ENCODE data around the gene RHOC.
"Not testable (repeated sequence)": the region's sequence is repeated elsewhere in the genome, so short reads cannot be mapped to it uniquely, and the experiment has no call there.

The RHOC gene

GRCh38 chr1:112706505-112707220 is at the start of gene RHOC:
Gene RHOC, minus strand, starts transcription at chr1:112707127. Its CDS starts 3,328 bp downstream, at chr1:112703799.
- DNase-seq = no peak

DNA sequence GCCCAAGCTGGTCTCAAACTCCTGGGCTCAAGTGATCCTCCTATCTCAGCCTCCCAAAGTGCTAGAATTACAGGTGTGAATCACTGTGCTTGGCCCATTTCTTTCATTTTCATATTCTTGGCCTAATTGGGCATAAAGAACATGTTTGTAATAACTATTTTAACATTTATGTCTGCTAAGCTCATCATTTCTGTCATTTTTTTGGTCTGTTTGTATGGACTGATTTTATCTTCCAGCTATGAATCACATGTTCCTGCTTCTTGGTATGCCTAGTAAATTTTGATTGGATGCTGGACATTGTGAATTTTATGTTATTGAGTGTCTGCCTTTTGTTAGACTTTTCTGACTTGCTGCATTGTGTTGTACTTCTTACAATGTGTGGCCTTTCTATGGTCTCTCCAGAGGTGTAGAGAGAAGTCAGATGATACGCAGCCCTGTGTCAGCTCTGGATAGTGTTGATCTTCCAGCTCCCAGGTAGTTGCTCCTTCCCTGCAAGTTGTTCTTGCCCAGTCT is 47.2 kb upstream of the RHOC start:
- DNase-seq = no peak

DNA sequence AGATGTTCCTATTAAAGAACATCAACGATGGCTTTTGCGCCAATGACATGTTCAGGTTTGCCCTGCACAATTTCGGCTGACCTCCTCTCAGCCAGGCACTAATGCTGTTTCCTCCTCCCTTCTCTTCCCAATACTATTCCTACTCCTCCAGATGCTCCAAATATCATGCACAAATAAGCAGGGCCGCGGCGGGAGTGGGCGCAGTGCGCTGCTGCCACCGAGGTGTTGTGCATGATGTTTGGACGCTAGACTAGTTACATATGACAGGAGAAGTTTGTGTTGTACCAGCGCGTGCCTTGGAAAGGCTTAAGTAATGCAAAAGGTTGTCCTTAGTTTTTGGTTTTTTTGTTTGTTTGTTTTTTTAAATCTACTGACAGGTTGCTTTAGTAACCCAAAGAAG is 41.5 kb upstream of the RHOC start:
- no peak for DNase-seq

DNA sequence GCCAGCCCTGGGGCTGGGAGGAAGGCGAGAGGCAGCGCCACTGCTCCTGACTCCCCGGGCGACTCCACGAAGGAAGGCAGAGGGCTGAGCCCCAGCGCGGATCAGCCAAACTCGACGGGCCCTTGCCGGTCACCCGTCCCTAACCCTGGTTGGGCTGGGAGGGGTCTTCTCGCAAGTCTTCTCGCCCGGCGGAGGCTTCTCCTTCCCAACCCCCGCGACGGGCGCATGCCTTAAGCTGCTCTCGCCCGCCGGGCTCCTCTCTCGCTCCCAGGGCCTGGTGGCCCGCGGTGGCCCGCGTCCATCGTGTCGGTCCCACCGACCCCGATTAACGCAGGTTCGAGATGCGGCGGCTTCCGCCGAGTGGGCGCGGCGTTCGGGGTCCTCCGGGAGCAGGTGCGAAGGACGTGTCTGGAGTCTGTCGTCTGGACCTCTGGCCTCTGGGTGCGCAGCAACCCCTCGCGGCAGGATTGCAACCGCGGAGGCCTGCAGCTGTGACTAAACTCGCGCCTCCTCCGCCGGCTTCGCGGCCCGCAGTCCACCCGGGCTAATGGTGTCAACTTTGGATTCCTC is 37.2 kb upstream of the RHOC start:
- no peak for DNase-seq

- DNase-seq = no peak
These were observed 36.5 kb upstream of the RHOC start for GRCh38 chr1:112743174-112744008.

- no peak for DNase-seq
These were observed 30.6 kb upstream of the RHOC start for GRCh38 chr1:112737573-112737972.

- no peak for DNase-seq
These were observed 28.8 kb upstream of the RHOC start for GRCh38 chr1:112735752-112736151.

DNA sequence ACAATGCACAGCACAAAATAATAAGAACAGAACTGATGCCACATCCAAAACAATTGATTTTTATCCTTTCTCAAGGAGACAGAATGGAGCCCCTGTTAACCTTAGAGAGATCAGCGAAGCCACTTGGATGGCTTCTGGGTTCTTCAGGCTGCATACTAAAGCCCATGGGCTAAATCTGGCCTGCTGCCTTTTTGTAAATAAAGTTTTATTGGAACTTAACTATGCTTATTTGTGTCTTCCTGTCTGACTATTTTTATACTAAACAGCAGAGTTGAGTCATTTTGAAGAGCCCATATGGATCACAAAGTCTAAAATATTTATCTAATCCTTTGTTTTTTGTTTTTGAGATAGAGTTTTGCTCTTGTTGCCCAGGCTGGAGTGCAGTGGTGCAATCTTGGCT is 24.5 kb upstream of the RHOC start:
- DNase-seq = no peak

- no peak for DNase-seq
These were observed 23.0 kb upstream of the RHOC start for GRCh38 chr1:112729909-112730308.

DNA sequence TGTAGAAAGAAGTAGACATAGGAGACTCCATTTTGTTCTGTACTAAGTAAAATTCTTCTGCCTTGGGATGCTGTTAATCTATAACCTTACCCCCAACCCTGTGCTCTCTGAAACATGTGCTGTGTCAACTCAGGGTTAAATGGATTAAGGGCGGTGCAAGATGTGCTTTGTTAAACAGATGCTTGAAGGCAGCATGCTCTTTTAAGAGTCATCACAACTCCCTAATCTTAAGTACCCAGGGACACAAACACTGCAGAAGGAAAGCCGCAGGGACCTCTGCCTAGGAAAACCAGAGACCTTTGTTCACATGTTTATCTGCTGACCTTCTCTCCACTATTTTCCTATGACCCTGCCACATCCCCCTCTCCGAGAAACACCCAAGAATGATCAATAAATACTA is 22.1 kb upstream of the RHOC start:
- not testable (repeated sequence) for DNase-seq

- DNase-seq = not testable (repeated sequence)
These were observed 21.5 kb upstream of the RHOC start for GRCh38 chr1:112728306-112728971.

- no peak for DNase-seq
These were observed 20.8 kb upstream of the RHOC start for GRCh38 chr1:112727716-112728115.

DNA sequence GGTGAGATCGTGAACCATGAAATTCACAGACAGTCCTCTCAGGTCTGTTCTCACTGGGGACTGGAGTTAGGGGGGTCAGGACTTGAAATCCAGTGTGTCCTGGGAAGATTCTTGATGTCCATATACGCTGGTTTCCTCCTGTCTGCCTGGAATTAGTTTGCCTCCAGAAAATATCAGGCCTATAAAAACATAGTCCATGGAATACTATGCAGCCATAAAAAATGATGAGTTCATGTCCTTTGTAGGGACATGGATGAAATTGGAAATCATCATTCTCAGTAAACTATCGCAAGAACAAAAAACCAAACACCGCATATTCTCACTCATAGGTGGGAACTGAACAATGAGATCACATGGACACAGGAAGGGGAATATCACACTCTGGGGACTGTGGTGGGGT is 17.3 kb upstream of the RHOC start:
- not testable (repeated sequence) for DNase-seq

- DNase-seq = no peak
These were observed 16.5 kb upstream of the RHOC start for GRCh38 chr1:112723511-112723839.

GRCh38 chr1:112722601-112723510 is 15.9 kb upstream of the RHOC start:
- DNase-seq = no peak

- DNase-seq = no peak
These were observed 15.1 kb upstream of the RHOC start for GRCh38 chr1:112721966-112722524.

DNA sequence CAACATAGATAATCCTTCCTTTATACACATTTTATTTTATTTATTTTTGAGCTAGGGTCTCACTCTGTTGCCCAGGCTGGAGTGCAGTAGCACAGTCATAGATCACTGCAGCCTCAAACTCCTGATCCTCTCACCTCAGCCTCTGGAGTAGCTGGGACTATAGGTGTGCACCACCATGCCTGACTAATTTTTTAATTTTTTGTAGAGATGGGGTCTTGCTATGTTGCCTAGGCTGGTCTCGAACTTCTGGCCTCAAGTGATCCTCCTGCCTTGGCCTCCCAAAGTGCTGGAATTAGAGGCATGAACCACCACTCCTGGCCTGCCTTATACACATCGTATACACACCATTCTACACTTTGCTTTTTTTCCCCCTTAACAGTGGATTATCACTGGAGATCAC is 14.4 kb upstream of the RHOC start:
- DNase-seq = not testable (repeated sequence)

- no peak for DNase-seq
These were observed 13.9 kb upstream of the RHOC start for GRCh38 chr1:112720800-112721199.

- DNase-seq = no peak
These were observed 12.8 kb upstream of the RHOC start for GRCh38 chr1:112719706-112720105.

DNA sequence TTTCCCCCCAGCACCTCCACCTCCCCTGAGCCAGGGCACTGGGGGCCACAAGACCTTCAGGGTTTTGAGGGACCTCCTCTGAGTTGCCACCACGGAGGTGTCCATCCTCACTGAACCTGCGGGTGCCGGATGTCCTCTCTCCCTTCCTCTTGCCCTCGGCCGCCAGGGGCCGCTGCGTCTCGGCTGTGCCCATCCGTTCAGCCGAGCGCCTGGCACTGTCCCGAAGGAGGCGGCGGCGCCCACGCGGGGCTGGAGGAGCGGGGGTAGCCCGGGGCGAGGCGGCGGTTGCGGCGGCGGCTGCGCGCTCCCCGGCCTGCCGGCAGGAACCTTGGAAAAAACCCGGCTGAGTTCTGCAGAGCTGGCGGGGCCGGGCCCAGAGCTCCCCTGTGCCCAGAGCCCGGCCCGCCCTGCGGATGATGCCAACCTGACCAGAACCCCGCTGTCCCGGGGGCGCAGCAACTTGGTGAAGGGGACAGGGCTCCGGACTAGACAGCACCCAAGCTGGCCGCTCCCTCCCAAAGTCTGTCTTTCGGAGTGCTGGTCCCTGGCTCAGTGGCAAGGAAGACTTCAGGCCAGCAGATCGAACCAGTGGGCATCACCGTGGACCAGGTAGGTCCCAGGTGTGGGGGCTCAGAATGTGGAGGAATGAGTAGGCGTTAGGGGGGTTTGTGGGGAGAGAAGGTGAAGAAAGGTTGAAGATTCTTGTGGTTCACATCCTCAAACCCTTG is 11.9 kb upstream of the RHOC start:
- peak in 1 of 2 experiments; percentile 57 for DNase-seq

GRCh38 chr1:112717263-112717873 is 10.4 kb upstream of the RHOC start:
- no peak for DNase-seq
